Keratinocyte (primary cell): ENCODE results near the gene EYS. TPM values are rescaled to one million over a fixed set of nuclear protein-coding genes. Genes with fewer than 3 reads are reported as not detected.

Experiments
- DNase-seq: peaks from one replicate; pipeline ENCODE4 v3.0.0-alpha.2; 2011; ENCODE audit warnings: low read depth, missing footprints, low spot score
- FAIRE-seq: peaks from 2 replicates; lab custom pipeline; 2011; peaks lifted over from hg19 to GRCh38; lab: Jason Lieb, UNC
- H2AFZ ChIP-seq: 2 replicates; pipeline ENCODE4 v1.6.0; 2012; ENCODE audit warnings: low read length, control low read depth, inconsistent platforms; ENCODE audit not compliant: control insufficient read depth
- H3K27ac ChIP-seq: 2 replicates; pipeline ENCODE4 v1.5.1; 2011; ENCODE audit warnings: low read length; ENCODE audit not compliant: control insufficient read depth, insufficient read depth
- H3K27me3 ChIP-seq: 3 replicates; pipeline ENCODE4 v1.6.0; 2011; ENCODE audit warnings: low read length; ENCODE audit not compliant: control insufficient read depth, insufficient read depth; ENCODE audit errors: extremely low read depth
- H3K36me3 ChIP-seq, 2 experiments: 2 replicates in 1 of 2; 3 replicates in 1 of 2; pipeline ENCODE4 v1.5.1; 2011; ENCODE audit warnings: low read length in 2 of 2, mild to moderate bottlenecking in 1 of 2; ENCODE audit not compliant: control insufficient read depth in 2 of 2, insufficient read depth in 2 of 2; ENCODE audit errors: extremely low read depth in 1 of 2
- H3K4me1 ChIP-seq: 3 replicates; pipeline ENCODE4 v1.5.1; 2011; ENCODE audit warnings: low read length; ENCODE audit not compliant: control insufficient read depth, insufficient read depth; ENCODE audit errors: extremely low read depth
- H3K4me2 ChIP-seq: 3 replicates; pipeline ENCODE4 v1.6.0; 2011; ENCODE audit warnings: low read depth, low read length; ENCODE audit not compliant: control insufficient read depth, insufficient read depth; ENCODE audit errors: extremely low read depth
- H3K4me3 ChIP-seq, 3 experiments: fragments of 200-600 bp in 1 of 3; sonication (generic) in 1 of 3; 2 replicates in 2 of 3; 3 replicates in 1 of 3; pipeline ENCODE4 v1.5.1; 2011 to 2016; ENCODE audit warnings: low read length in 3 of 3, mild to moderate bottlenecking in 3 of 3, control low read depth in 2 of 3, inconsistent platforms in 1 of 3, low read depth in 1 of 3, mixed read lengths in 1 of 3, mixed run types in 1 of 3, moderate library complexity in 1 of 3; ENCODE audit not compliant: control insufficient read depth in 2 of 3, insufficient read depth in 2 of 3; ENCODE audit errors: extremely low read depth in 1 of 3
- H3K79me2 ChIP-seq: 2 replicates; pipeline ENCODE4 v1.6.0; 2012; ENCODE audit warnings: low read length; ENCODE audit not compliant: control insufficient read depth, insufficient read depth
- H3K9ac ChIP-seq: 3 replicates; pipeline ENCODE4 v1.6.0; 2011; ENCODE audit warnings: low read length; ENCODE audit not compliant: control insufficient read depth, insufficient read depth; ENCODE audit errors: extremely low read depth
- H3K9me1 ChIP-seq: 3 replicates; pipeline ENCODE4 v1.6.0; 2011; ENCODE audit warnings: low read length; ENCODE audit not compliant: control insufficient read depth, insufficient read depth; ENCODE audit errors: extremely low read depth
- H3K9me3 ChIP-seq: 2 replicates; pipeline ENCODE4 v1.5.1; 2012; ENCODE audit warnings: low read depth, low read length; ENCODE audit not compliant: control insufficient read depth
- H4K20me1 ChIP-seq: 3 replicates; pipeline ENCODE4 v1.6.0; 2011; ENCODE audit warnings: low read length; ENCODE audit not compliant: control insufficient read depth, insufficient read depth; ENCODE audit errors: extremely low read depth
- EZH2 ChIP-seq: IDR thresholded peaks from one replicate; pipeline ENCODE4 v1.6.1; 2012; ENCODE audit warnings: inconsistent platforms, mild to moderate bottlenecking, low read length, moderate library complexity
- dilution Hi-C: fragments of 300-500 bp; cut with MboI; formaldehyde crosslinking; loops from one replicate; pipeline ENCODE4 v1.7.0; 2020; ENCODE audit warnings: low sequenced_read_pairs; ENCODE audit not compliant: extremely low pct_ligation_motif_present
- polyA plus RNA-seq, 5 experiments: library from polyadenylated mRNA; depleted of rRNA in 3 of 5; stranded (reverse) in 3 of 5; stranded (forward) in 1 of 5; unstranded in 1 of 5; fragments of >200 nt; gene quantifications; 1 replicate in 1 of 5; 2 replicates in 3 of 5; 3 replicates in 1 of 5; pipeline versions ENCODE4 v1.2.1 to v1.2.3, GENCODE V29; 2011 to 2012; ENCODE audit warnings: missing spikeins in 2 of 5, low read depth in 1 of 5, low replicate concordance in 1 of 5
- TF ChIP-seq, protein P1 (sequence below), 3 experiments: IDR thresholded peaks in 1 of 3; conservative IDR thresholded peaks in 1 of 3; optimal IDR thresholded peaks in 1 of 3; 2 replicates in 2 of 3; 3 replicates in 1 of 3; pipeline versions ENCODE3 to v1.5.1; 2011; ENCODE audit warnings: low read length in 3 of 3, mild to moderate bottlenecking in 3 of 3, moderate library complexity in 2 of 3, control low read depth in 1 of 3, inconsistent platforms in 1 of 3; ENCODE audit not compliant: insufficient read depth in 2 of 3; ENCODE audit errors: extremely low read depth in 1 of 3

EYS gene
- polyA plus RNA-seq, 1 donor (not counting 4 experiments of a cell fraction or from before 2014, with no cell fraction given), result 0.34 TPM

DNA sequence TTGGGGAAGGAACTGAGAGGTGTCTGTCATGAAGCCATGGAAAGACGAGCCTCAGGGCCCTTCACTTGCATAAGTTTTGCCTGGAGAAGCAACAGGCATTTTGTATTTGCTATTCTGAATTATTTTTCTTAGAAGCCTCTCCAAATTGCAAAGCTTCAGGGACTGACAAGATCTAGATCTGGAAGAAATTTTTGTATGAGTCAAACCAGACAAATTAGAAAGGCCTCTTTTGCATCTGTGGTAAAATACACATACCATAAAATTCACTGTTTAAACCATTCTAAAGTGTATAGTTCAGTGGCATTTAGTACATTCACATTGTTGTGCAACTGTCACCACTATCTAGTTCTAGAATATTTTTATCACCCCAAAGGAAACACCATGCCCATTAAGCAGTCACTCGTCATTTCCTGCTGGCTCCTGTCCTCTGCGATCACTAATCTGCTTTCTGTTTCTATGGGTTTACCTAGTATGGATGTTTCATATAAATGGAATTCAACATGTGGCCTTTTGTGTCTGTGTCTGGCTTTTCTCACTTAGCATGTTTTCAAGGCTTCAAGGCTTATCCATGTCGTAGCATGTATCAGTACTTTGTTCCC is 1802.3 kb downstream of the EYS start:
- peak; percentile 49 for FAIRE-seq
- Histone ChIP-seq H3K9me3 (no peaks in the 10 kb centered on the region), H3K36me3 (no peaks in the 10 kb centered on the region), H3K4me1 (peaks cover 10% of the 10 kb centered on the region), H3K4me2 (no peak overlapping the region), H2AFZ (peak overlapping the region; percentile 62), H3K27me3 (no peaks in the 10 kb centered on the region), H3K79me2 (no peaks in the 10 kb centered on the region), H4K20me1 (no peaks in the 10 kb centered on the region), H3K27ac (no peak overlapping the region), H3K9me1 (no peaks in the 10 kb centered on the region), H3K9ac (no peak overlapping the region), H3K4me3 (no peak overlapping the region)
- dilution Hi-C loops, result no loop called here
- no peak for DNase-seq
- TF ChIP-seq, protein P1, sequence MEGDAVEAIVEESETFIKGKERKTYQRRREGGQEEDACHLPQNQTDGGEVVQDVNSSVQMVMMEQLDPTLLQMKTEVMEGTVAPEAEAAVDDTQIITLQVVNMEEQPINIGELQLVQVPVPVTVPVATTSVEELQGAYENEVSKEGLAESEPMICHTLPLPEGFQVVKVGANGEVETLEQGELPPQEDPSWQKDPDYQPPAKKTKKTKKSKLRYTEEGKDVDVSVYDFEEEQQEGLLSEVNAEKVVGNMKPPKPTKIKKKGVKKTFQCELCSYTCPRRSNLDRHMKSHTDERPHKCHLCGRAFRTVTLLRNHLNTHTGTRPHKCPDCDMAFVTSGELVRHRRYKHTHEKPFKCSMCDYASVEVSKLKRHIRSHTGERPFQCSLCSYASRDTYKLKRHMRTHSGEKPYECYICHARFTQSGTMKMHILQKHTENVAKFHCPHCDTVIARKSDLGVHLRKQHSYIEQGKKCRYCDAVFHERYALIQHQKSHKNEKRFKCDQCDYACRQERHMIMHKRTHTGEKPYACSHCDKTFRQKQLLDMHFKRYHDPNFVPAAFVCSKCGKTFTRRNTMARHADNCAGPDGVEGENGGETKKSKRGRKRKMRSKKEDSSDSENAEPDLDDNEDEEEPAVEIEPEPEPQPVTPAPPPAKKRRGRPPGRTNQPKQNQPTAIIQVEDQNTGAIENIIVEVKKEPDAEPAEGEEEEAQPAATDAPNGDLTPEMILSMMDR (optimal IDR thresholded peaks at IDR 0.05 in 1 of 3, IDR thresholded peaks at IDR 0.05 in 1 of 3, conservative IDR thresholded peaks at IDR 0.05 in 1 of 3; ENCODE audit: extremely low read depth in 1 of 3, insufficient read depth in 2 of 3, low read length in 3 of 3), result no peak
- no peak for TF ChIP-seq EZH2

DNA sequence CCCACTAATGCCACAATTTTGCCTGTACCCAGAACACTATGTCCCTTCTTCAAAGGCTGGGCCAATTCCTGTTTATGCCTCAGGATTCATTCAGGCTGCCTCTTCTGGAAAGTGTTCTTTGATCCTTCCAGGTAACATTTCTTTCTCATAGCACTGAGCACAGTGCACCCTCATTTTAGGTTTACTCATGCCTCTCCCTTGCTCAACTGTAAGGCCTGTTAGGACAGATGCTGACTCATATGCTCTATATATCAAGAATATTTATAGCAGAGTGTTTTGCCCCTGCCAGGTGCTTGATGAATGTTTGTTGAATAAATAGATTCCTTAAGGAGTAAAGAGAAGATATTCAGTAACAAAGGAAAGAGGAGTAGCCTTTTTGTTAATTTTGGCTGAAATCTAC is 1807.5 kb downstream of the EYS start:
- H3K9me1 ChIP-seq, result no peaks in the 10 kb centered on the region
- H3K4me3 ChIP-seq, result peak overlapping the region in 1 of 3 experiments; percentile 18
- H3K4me2 ChIP-seq, result peak overlapping the region; percentile 57
- peak overlapping the region; percentile 90 for H2AFZ ChIP-seq
- H3K9ac ChIP-seq, result no peak overlapping the region
- DNase-seq (no peak), FAIRE-seq (peak; percentile 56)
- no peaks in the 10 kb centered on the region for H4K20me1 ChIP-seq
- H3K27ac ChIP-seq, result peak overlapping the region; percentile 33
- H3K27me3 ChIP-seq, result no peaks in the 10 kb centered on the region
- dilution Hi-C loops, result no loop called here
- no peaks in the 10 kb centered on the region for H3K36me3 ChIP-seq
- H3K9me3 ChIP-seq, result no peaks in the 10 kb centered on the region
- H3K4me1 ChIP-seq, result peaks cover 13% of the 10 kb centered on the region
- H3K79me2 ChIP-seq, result no peaks in the 10 kb centered on the region
- TF ChIP-seq, protein P1 (optimal IDR thresholded peaks at IDR 0.05 in 1 of 3, IDR thresholded peaks at IDR 0.05 in 1 of 3, conservative IDR thresholded peaks at IDR 0.05 in 1 of 3; ENCODE audit: extremely low read depth in 1 of 3, insufficient read depth in 2 of 3, low read length in 3 of 3), result no peak
- no peak for TF ChIP-seq EZH2
